Stimulated activated CD8-positive, alpha-beta memory T cell treated with anti-CD3 and anti-CD28 coated beads, Interleukin-4, amount 100 ng/mL, for 1 hour (primary cell): ENCODE data around the gene TMTC2.

Experiments used
- DNase-seq, 2 donors: peaks; one replicate each; pipeline ENCODE4 v3.0.0-alpha.2; 2020; ENCODE audit warnings: low read depth in 2 of 2, low spot score in 1 of 2

Gene TMTC2

GRCh38 chr12:83172866-83173649 is 486.4 kb downstream of the TMTC2 start:
- no peak for DNase-seq

GRCh38 chr12:83179999-83180398 is 493.3 kb downstream of the TMTC2 start:
- DNase-seq, result no peak

GRCh38 chr12:83181074-83181473 is 494.4 kb downstream of the TMTC2 start:
- no peak for DNase-seq

- DNase-seq, result no peak
Observed at GRCh38 chr12:83183132-83183531, 496.4 kb downstream of the TMTC2 start.
